Measurements from ENCODE around the gene PHF20.

DNA sequence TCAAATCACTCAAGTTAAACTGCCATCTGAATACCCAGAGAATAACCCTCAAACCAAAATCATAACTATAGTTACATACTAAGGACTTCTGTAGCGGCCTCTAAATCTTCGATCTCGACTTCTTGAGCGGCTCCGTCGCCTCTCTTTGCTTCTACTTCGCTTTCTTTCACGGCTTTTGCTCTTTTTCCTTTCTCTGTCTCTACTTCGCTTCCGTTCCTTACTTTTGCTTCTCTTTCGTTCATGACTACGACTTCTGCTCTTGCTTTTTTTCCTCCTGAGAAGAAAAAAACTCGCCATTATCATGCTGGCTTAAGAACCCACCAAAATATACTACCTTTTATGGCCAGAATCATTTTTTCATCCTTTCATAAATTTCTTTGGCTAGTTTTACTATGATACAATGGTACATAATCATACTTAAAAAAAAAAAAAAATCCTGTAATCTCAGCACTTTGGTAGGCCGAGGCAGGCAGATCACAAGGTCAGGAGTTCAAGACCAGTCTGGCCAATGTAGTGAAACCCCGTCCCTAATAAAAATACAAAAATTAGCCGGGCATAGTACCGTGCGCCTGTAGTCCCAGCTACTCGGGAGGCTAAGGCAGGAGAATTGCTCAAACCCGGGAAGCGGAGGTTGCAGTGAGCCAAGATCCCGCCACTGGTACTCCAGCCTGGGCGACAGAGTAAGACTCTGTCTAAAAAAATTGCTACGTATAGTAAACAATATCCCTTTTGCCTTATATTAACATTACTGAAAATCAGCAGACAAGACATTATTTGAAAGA lies 39.8 kb upstream of the PHF20 start:
- no peak for TF ChIP-seq ZNF33B (CRISPR knock-in tag; IDR thresholded peaks at IDR 0.05)
- TF ChIP-seq SKI (IDR thresholded peaks at IDR 0.05; ENCODE audit: partially characterized antibody): no peak
- no peak for TF ChIP-seq HNRNPK (IDR thresholded peaks at IDR 0.05; ENCODE audit: low read depth, low read length, poor library complexity, severe bottlenecking)
